ENCODE results near the gene MYOZ1.

The MYOZ1 gene

GRCh38 chr10:73597346-73597745 is 43.9 kb downstream of the MYOZ1 start:
- no peak for DNase-seq (ENCODE audit: low spot score)

GRCh38 chr10:73593812-73594211 is 47.5 kb downstream of the MYOZ1 start:
- DNase-seq (ENCODE audit: low spot score) = no peak

GRCh38 chr10:73593110-73593509 is 48.2 kb downstream of the MYOZ1 start:
- DNase-seq (ENCODE audit: low spot score) = no peak

- DNase-seq (ENCODE audit: low spot score) = peak; percentile 83
Observed at GRCh38 chr10:73591935-73592699, 49.2 kb downstream of the MYOZ1 start.

GRCh38 chr10:73590881-73591799 is 50.1 kb downstream of the MYOZ1 start, which contains the start of gene USP54:
Gene USP54, minus strand, starts transcription at chr10:73591342. Its CDS starts 15,684 bp downstream, at chr10:73575658.
- peak; percentile 75 for DNase-seq (ENCODE audit: low spot score)

- no peak for DNase-seq (ENCODE audit: low spot score)
Observed at GRCh38 chr10:73589563-73590126, 51.6 kb downstream of the MYOZ1 start.

GRCh38 chr10:73588656-73589055 is 52.6 kb downstream of the MYOZ1 start:
- no peak for DNase-seq (ENCODE audit: low spot score)

GRCh38 chr10:73586583-73586984 is 54.7 kb downstream of the MYOZ1 start:
- peak; percentile 82 for DNase-seq (ENCODE audit: low spot score)

- DNase-seq (ENCODE audit: low spot score) = no peak
Observed at GRCh38 chr10:73585327-73585726, 55.9 kb downstream of the MYOZ1 start.

GRCh38 chr10:73584737-73585136 is 56.5 kb downstream of the MYOZ1 start:
- DNase-seq (ENCODE audit: low spot score) = no peak

GRCh38 chr10:73581918-73582317 is 59.4 kb downstream of the MYOZ1 start:
- DNase-seq (ENCODE audit: low spot score) = no peak
